Stomach (tissue), 4 donors: ENCODE data around the gene ATP2B3.

Experiments used
- POLR2A ChIP-seq, 4 donors: fragments of 450-650 bp; IDR thresholded peaks; one replicate each; pipeline ENCODE4 v1.6.1; 2016; ENCODE audit warnings: antibody characterized with exemption in 4 of 4, control low read depth in 2 of 4, mild to moderate bottlenecking in 1 of 4, moderate library complexity in 1 of 4
- POLR2AphosphoS5 ChIP-seq, 3 donors: sonication (generic); formaldehyde crosslinking; IDR thresholded peaks; one replicate each; pipeline ENCODE4 v1.6.1; 2016; ENCODE audit warnings: antibody characterized with exemption in 3 of 3
- TF ChIP-seq, protein P1 (sequence below), 7 experiments: fragments of 450-650 bp in 4 of 7; fragments of 200-600 bp in 3 of 7; sonication (generic) in 3 of 7; IDR thresholded peaks; one replicate each; pipeline ENCODE4 v1.5.1; 2016 to 2019; ENCODE audit warnings: antibody characterized with exemption in 7 of 7, control low read depth in 2 of 7, mild to moderate bottlenecking in 1 of 7

DNA sequence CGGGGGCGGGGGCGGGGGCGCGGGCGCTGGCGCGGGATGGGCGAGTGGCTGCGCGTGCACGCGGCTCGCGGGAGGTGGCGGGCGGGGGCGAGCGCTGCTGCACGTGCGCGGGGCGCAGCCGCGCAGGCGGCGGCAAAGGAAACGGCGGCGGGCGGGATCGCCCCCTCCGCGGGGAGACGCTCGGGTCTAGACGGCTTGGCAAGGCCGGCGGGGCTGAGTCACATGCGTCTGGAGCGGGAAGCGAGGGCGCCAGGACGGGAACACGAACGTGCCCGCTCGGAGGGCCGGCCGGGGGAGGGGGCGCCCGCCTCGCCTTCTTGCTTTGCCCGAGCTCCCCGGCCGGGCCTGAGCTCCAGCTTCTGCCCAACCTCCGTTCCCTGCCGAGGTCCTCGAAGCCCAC lies 42.7 kb upstream of the ATP2B3 start:
- TF ChIP-seq, protein P1, sequence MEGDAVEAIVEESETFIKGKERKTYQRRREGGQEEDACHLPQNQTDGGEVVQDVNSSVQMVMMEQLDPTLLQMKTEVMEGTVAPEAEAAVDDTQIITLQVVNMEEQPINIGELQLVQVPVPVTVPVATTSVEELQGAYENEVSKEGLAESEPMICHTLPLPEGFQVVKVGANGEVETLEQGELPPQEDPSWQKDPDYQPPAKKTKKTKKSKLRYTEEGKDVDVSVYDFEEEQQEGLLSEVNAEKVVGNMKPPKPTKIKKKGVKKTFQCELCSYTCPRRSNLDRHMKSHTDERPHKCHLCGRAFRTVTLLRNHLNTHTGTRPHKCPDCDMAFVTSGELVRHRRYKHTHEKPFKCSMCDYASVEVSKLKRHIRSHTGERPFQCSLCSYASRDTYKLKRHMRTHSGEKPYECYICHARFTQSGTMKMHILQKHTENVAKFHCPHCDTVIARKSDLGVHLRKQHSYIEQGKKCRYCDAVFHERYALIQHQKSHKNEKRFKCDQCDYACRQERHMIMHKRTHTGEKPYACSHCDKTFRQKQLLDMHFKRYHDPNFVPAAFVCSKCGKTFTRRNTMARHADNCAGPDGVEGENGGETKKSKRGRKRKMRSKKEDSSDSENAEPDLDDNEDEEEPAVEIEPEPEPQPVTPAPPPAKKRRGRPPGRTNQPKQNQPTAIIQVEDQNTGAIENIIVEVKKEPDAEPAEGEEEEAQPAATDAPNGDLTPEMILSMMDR (IDR thresholded peaks at IDR 0.05) = no peak
- TF ChIP-seq POLR2AphosphoS5 (IDR thresholded peaks at IDR 0.05) = peak in 1 of 3 donors; percentile 38
- no peak for TF ChIP-seq POLR2A (IDR thresholded peaks at IDR 0.05)
